Astrocyte of the spinal cord (primary cell): ENCODE results near the gene KDM6A.
"Not testable (repeated sequence)": the region's sequence is repeated elsewhere in the genome, so short reads cannot be mapped to it uniquely, and the experiment has no call there.

Experiments used
- DNase-seq: peaks from one replicate; pipeline ENCODE4 v3.0.0; 2011; ENCODE audit warnings: low read depth, low spot score
- H3K4me3 ChIP-seq: 2 replicates; pipeline ENCODE4 v1.5.1; 2011; ENCODE audit warnings: low read depth, mild to moderate bottlenecking, low read length, moderate library complexity
- CTCF ChIP-seq: IDR thresholded peaks from 2 replicates; pipeline ENCODE4 v1.5.1; 2012; ENCODE audit warnings: low read depth, mild to moderate bottlenecking, low read length, inconsistent platforms
- in situ Hi-C: cut with HindIII; loops from 2 replicates; pipeline ENCODE4 v1.10.0; 2017; ENCODE audit warnings: low sequenced_read_pairs

KDM6A gene

GRCh38 chrX:44938111-44938510 is 65.1 kb downstream of the KDM6A start:
- no peak for TF ChIP-seq CTCF
- no peak overlapping the region for H3K4me3 ChIP-seq
- in situ Hi-C loops: no loop called here
- DNase-seq: no peak

- DNase-seq, in situ Hi-C loops, H3K4me3 ChIP-seq: not testable (repeated sequence)
Measured at GRCh38 chrX:44940541-44940940, 67.6 kb downstream of the KDM6A start.

- TF ChIP-seq CTCF: no peak
- in situ Hi-C loops: no loop called here
- no peak for DNase-seq
- H3K4me3 ChIP-seq: no peak overlapping the region
Measured at GRCh38 chrX:44943007-44943406, 70.0 kb downstream of the KDM6A start.

- in situ Hi-C loops: no loop called here
- no peak for DNase-seq
- H3K4me3 ChIP-seq: no peak overlapping the region
- no peak for TF ChIP-seq CTCF
Measured at GRCh38 chrX:44944894-44945293, 71.9 kb downstream of the KDM6A start.

- no peak for DNase-seq
- peak; percentile 1 for TF ChIP-seq CTCF
- no peak overlapping the region for H3K4me3 ChIP-seq
- in situ Hi-C loops: no loop called here
Measured at GRCh38 chrX:44945736-44946135, 72.7 kb downstream of the KDM6A start.

GRCh38 chrX:44946771-44947170 is 73.8 kb downstream of the KDM6A start:
- no peak overlapping the region for H3K4me3 ChIP-seq
- TF ChIP-seq CTCF: no peak
- in situ Hi-C loops: no loop called here
- DNase-seq: peak; percentile 16

- TF ChIP-seq CTCF: no peak
- in situ Hi-C loops: no loop called here
- no peak overlapping the region for H3K4me3 ChIP-seq
- DNase-seq: no peak
Measured at GRCh38 chrX:44947995-44948394, 75.0 kb downstream of the KDM6A start.
